Stimulated activated memory B cell treated with anti-CD40 and anti-IgM and Interleukin-4, amounts not matched to agents 10 μg/mL and 1 μg/mL and 100 μg/mL, for 72 hours (primary cell): ENCODE measurements around the gene NAP1L1.

ENCODE experiments used
- ATAC-seq: fragments of 150-1000 bp; cut with Tn5 transposase; 2 replicates; pipeline ENCODE4 v1.10.0; 2021
- H3K27ac Mint-ChIP-seq: one replicate; pipeline ENCODE4 v1.8.0; 2022; ENCODE audit warnings: mild to moderate bottlenecking, mixed read lengths
- H3K27me3 Mint-ChIP-seq: one replicate; pipeline ENCODE4 v1.8.0; 2022; ENCODE audit warnings: mixed read lengths
- H3K36me3 Mint-ChIP-seq: one replicate; pipeline ENCODE4 v1.8.0; 2022; ENCODE audit warnings: mixed read lengths
- H3K4me1 Mint-ChIP-seq: one replicate; pipeline ENCODE4 v1.8.0; 2022; ENCODE audit warnings: mixed read lengths
- H3K4me3 Mint-ChIP-seq: one replicate; pipeline ENCODE4 v1.8.0; 2022; ENCODE audit warnings: mild to moderate bottlenecking, moderate library complexity, mixed read lengths
- H3K9me3 Mint-ChIP-seq: one replicate; pipeline ENCODE4 v1.8.0; 2022; ENCODE audit warnings: mixed read lengths

The NAP1L1 gene

DNA sequence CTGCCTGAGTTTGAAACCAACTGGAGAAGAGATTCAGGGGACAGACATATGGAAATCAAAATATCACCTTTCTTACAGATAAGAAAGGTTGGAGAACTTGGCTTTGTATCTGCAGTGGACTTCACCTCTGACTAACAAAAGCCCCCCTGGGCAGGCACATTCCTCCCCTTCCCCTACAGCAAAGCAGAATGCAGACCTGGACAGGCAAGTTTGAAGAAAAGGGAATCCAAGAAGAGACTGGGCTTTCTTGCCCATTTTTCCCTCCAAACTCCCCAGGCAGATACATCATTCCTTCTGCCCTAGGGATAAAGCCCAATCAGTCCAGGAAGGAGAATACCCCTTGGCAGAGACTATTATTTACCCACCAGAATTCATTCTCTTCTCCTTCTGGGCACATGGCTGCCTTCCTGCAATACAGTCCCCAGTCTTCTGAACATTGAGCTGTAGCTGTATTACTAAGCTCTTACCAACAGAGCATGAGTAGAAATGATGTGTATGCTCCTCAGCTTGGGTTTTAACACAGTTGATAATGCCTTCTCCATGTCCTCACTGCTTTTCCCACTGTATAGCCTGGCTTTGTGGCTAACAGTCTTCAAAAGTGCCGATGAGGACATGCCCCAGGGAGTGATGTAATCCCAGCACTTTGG lies 17.4 kb upstream of the NAP1L1 start:
- no peaks in the 10 kb centered on the region for H3K36me3 Mint-ChIP-seq
- no peak overlapping the region for H3K27ac Mint-ChIP-seq
- no peaks in the 10 kb centered on the region for H3K9me3 Mint-ChIP-seq
- H3K4me1 Mint-ChIP-seq, result no peaks in the 10 kb centered on the region
- H3K27me3 Mint-ChIP-seq, result no peaks in the 10 kb centered on the region
- ATAC-seq, result no peak
- H3K4me3 Mint-ChIP-seq, result no peak overlapping the region

- ATAC-seq, result no peak
- Mint-ChIP-seq H3K36me3 (no peaks in the 10 kb centered on the region), H3K9me3 (no peaks in the 10 kb centered on the region), H3K4me3 (no peak overlapping the region), H3K4me1 (no peaks in the 10 kb centered on the region), H3K27ac (no peak overlapping the region), H3K27me3 (no peaks in the 10 kb centered on the region)
Observed at GRCh38 chr12:76096079-76096646, 11.7 kb upstream of the NAP1L1 start.

GRCh38 chr12:76094754-76095153 lies 10.3 kb upstream of the NAP1L1 start:
- no peak for ATAC-seq
- no peaks in the 10 kb centered on the region for H3K9me3 Mint-ChIP-seq
- no peaks in the 10 kb centered on the region for H3K27me3 Mint-ChIP-seq
- no peaks in the 10 kb centered on the region for H3K36me3 Mint-ChIP-seq
- H3K27ac Mint-ChIP-seq, result no peak overlapping the region
- no peak overlapping the region for H3K4me3 Mint-ChIP-seq
- H3K4me1 Mint-ChIP-seq, result no peaks in the 10 kb centered on the region

DNA sequence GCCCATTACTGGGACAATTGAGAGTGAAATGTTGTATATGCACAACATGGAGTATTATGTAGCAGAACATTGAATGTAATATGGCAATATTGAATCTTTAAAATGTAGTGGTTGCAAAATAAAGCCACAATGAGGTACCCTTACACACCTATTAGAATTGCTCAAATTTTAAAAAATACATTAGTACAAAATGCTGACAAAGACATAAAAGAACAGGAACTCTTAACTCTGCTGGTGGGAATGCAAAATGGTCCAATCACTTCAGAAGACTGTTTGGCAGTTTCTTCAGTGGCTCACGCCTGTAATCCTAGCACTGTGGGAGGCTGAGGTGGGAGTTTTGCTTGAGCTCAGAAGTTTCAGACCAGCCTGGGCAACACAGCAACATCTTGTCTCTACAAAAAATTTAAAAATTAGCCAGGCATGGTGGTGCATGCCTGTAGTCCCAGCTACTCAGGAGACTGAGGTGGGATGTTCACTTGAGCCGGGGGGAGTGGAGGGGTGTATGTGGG lies 6.8 kb upstream of the NAP1L1 start:
- H3K4me1 Mint-ChIP-seq, result peaks cover 5% of the 10 kb centered on the region
- ATAC-seq, result no peak
- H3K9me3 Mint-ChIP-seq, result no peaks in the 10 kb centered on the region
- H3K4me3 Mint-ChIP-seq, result no peak overlapping the region
- no peak overlapping the region for H3K27ac Mint-ChIP-seq
- no peaks in the 10 kb centered on the region for H3K36me3 Mint-ChIP-seq
- H3K27me3 Mint-ChIP-seq, result no peaks in the 10 kb centered on the region

GRCh38 chr12:76085520-76085868 lies 1.0 kb upstream of the NAP1L1 start:
- Mint-ChIP-seq H3K9me3 (no peaks in the 10 kb centered on the region), H3K27ac (peak overlapping the region; percentile 98), H3K4me1 (peaks cover 47% of the 10 kb centered on the region), H3K4me3 (peak overlapping the region; percentile 94), H3K27me3 (no peaks in the 10 kb centered on the region), H3K36me3 (peaks cover 7% of the 10 kb centered on the region)
- ATAC-seq, result no peak

GRCh38 chr12:76084863-76085519 lies 506 bp upstream of the NAP1L1 start:
- Mint-ChIP-seq H3K27me3 (no peaks in the 10 kb centered on the region), H3K4me1 (peaks cover 52% of the 10 kb centered on the region), H3K27ac (peak overlapping the region; percentile 98), H3K4me3 (peak overlapping the region; percentile 94), H3K36me3 (peaks cover 8% of the 10 kb centered on the region), H3K9me3 (no peaks in the 10 kb centered on the region)
- ATAC-seq, result peak; percentile 82

GRCh38 chr12:76083246-76083903 lies 1.1 kb downstream of the NAP1L1 start:
- Mint-ChIP-seq H3K4me3 (peak overlapping the region; percentile 94), H3K9me3 (no peaks in the 10 kb centered on the region), H3K4me1 (peaks cover 68% of the 10 kb centered on the region), H3K27me3 (no peaks in the 10 kb centered on the region), H3K27ac (peak overlapping the region; percentile 98), H3K36me3 (peaks cover 21% of the 10 kb centered on the region)
- ATAC-seq, result no peak

GRCh38 chr12:76081909-76082308 lies 2.6 kb downstream of the NAP1L1 start:
- no peaks in the 10 kb centered on the region for H3K9me3 Mint-ChIP-seq
- peaks cover 25% of the 10 kb centered on the region for H3K36me3 Mint-ChIP-seq
- peaks cover 73% of the 10 kb centered on the region for H3K4me1 Mint-ChIP-seq

DNA sequence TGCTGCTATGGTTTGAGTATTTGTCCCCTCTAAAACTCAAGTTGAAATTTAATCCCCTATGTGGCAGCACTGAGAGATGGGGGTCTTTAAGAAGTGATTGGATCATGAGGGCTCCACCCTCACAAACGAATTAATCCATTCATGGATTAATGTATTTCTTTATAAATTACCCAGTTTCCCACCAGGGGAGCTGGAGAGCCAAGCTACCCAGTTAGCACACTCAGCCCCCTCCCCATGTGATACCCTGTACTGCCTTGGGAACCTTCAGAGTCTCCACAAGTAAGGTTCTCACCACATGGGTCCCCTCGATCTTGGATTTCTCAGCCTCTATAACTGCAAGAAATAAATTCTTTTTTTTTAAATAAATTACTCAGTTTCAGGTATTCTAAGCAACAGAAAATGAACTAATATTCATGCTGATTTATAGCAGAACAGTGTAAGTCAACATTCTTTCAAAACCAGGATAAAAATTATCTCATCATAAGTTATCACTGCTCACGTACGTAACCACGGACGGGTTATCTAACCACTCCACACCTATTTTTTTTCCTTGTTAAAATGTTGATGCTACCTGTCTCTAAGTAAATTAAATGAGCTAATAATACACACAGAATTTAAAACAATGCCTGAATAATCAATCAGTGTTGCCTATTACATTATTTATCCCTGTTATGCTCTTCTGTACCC lies 3.6 kb downstream of the NAP1L1 start:
- Mint-ChIP-seq H3K4me3 (no peak overlapping the region), H3K27ac (no peak overlapping the region), H3K4me1 (peaks cover 72% of the 10 kb centered on the region), H3K27me3 (no peaks in the 10 kb centered on the region), H3K9me3 (no peaks in the 10 kb centered on the region), H3K36me3 (peaks cover 25% of the 10 kb centered on the region)
- ATAC-seq, result no peak

More at GRCh38 chr12:76081909-76082308, 2.6 kb downstream of the NAP1L1 start:
- ATAC-seq, result no peak
- H3K27ac Mint-ChIP-seq, result no peak overlapping the region
- H3K27me3 Mint-ChIP-seq, result no peaks in the 10 kb centered on the region
- peak overlapping the region; percentile 24 for H3K4me3 Mint-ChIP-seq

GRCh38 chr12:76080017-76080728 lies 4.3 kb downstream of the NAP1L1 start:
- ATAC-seq, result no peak
- H3K4me1 Mint-ChIP-seq, result peaks cover 67% of the 10 kb centered on the region
- no peaks in the 10 kb centered on the region for H3K27me3 Mint-ChIP-seq
- no peaks in the 10 kb centered on the region for H3K9me3 Mint-ChIP-seq
- H3K36me3 Mint-ChIP-seq, result peaks cover 25% of the 10 kb centered on the region
- no peak overlapping the region for H3K4me3 Mint-ChIP-seq
- H3K27ac Mint-ChIP-seq, result no peak overlapping the region

- Mint-ChIP-seq H3K4me3 (no peak overlapping the region), H3K36me3 (peaks cover 25% of the 10 kb centered on the region), H3K4me1 (peaks cover 71% of the 10 kb centered on the region), H3K27me3 (no peaks in the 10 kb centered on the region), H3K9me3 (no peaks in the 10 kb centered on the region), H3K27ac (no peak overlapping the region)
- no peak for ATAC-seq
Observed at GRCh38 chr12:76078748-76079147, 5.7 kb downstream of the NAP1L1 start.

DNA sequence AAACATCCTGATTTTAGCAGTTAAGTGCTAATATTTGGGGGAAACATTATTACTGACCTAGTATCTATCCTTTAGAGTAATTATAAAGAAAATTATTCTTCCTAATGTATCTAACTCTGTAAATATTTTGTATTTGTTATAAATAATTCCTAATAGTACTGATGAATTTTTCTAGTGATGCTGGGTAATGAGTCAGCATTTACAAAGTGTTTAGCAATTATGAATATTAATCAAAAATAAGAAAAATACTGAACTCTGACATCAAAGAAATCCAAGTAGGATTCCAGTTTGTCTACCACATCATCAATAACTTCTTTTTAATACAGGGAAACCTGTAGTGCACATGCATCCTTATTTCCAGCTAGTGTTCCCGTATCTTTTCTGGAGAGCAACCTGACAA lies 9.0 kb downstream of the NAP1L1 start:
- peaks cover 70% of the 10 kb centered on the region for H3K4me1 Mint-ChIP-seq
- H3K36me3 Mint-ChIP-seq, result peaks cover 40% of the 10 kb centered on the region
- peak overlapping the region; percentile 30 for H3K27ac Mint-ChIP-seq
- H3K9me3 Mint-ChIP-seq, result no peaks in the 10 kb centered on the region
- no peak for ATAC-seq
- no peaks in the 10 kb centered on the region for H3K27me3 Mint-ChIP-seq
- no peak overlapping the region for H3K4me3 Mint-ChIP-seq

DNA sequence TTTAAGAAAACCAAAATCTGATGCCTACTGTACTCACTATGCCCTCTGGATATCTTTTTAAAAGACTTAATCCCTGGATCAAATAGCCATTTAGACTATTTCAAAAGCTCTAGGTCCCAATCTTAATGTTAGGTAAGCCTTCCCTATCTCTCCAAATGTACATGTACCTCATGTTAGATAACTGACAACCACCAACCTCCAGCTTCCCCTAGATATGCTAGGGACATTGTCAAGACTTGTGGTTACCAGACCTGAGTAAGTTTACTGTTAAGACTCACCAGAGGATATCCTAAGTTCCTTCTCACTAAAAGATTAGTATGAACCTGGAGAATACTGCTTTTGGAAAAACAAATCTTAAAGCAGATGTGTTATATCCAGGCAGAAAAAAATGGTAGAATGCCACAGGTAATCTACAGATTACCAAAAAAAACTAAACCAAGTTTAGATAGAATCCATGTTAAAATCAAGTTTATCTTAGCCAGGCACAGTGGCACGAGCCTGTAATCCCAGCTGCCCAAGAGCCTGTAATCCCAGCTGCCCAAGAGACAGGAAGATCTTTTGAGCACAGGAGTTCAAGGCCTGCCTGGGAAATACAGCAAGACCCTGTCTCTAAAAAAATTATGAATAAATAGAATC lies 9.7 kb downstream of the NAP1L1 start:
- peaks cover 68% of the 10 kb centered on the region for H3K4me1 Mint-ChIP-seq
- H3K4me3 Mint-ChIP-seq, result no peak overlapping the region
- ATAC-seq, result no peak
- no peaks in the 10 kb centered on the region for H3K9me3 Mint-ChIP-seq
- no peak overlapping the region for H3K27ac Mint-ChIP-seq
- peaks cover 41% of the 10 kb centered on the region for H3K36me3 Mint-ChIP-seq
- H3K27me3 Mint-ChIP-seq, result no peaks in the 10 kb centered on the region

DNA sequence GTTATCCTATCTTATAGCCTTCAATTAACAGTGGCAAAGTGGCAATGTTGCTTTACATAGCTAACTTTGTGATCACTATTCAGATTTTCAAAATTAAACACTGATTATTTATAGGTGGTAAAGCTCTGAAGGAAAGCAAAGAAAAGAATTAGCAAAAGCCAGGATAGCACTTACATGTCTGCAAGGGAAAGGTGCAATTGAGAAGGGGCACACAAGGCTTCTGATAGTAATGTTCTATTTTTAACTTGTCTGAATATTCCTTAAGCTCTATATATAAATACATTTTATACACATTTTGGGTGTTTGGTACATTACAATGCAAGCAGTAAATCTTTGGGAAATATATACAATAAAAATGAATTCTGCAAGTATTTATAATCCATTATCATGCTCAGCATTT lies 10.9 kb downstream of the NAP1L1 start:
- Mint-ChIP-seq H3K4me1 (peaks cover 65% of the 10 kb centered on the region), H3K9me3 (no peaks in the 10 kb centered on the region)

More for the DNA sequence above, 10.9 kb downstream of the NAP1L1 start:
- Mint-ChIP-seq H3K27me3 (no peaks in the 10 kb centered on the region), H3K4me3 (no peak overlapping the region), H3K36me3 (peaks cover 37% of the 10 kb centered on the region), H3K27ac (no peak overlapping the region)
- ATAC-seq, result no peak
